PFSK-1 (cell line): ENCODE measurements around the gene ATP8B4.

ENCODE experiments used
- FOXP2 ChIP-seq: optimal IDR thresholded peaks from 2 replicates; pipeline ENCODE3; 2011; ENCODE audit warnings: borderline replicate concordance, control low read depth, inconsistent platforms; ENCODE audit not compliant: insufficient read depth; ENCODE audit errors: extremely low read length, extremely low read depth
- POLR2AphosphoS5 ChIP-seq: IDR thresholded peaks from 2 replicates; pipeline ENCODE4 v1.6.1; 2012; ENCODE audit warnings: low read depth, mild to moderate bottlenecking, control low read depth, low read length, moderate library complexity
- REST ChIP-seq, 2 experiments: IDR thresholded peaks; 2 replicates each; pipeline versions ENCODE4 v1.6.1 to v1.8.0; 2011 to 2012; ENCODE audit warnings: low read depth in 2 of 2, low read length in 2 of 2, control low read depth in 1 of 2, inconsistent platforms in 1 of 2, mild to moderate bottlenecking in 1 of 2, moderate library complexity in 1 of 2; ENCODE audit not compliant: insufficient read depth in 1 of 2
- SIN3A ChIP-seq: IDR thresholded peaks from 2 replicates; pipeline ENCODE4 v1.6.1; 2012; ENCODE audit warnings: mild to moderate bottlenecking, low read length, moderate library complexity, borderline replicate concordance; ENCODE audit not compliant: insufficient read depth
- TAF1 ChIP-seq: IDR thresholded peaks from 2 replicates; pipeline ENCODE4 v1.6.1; 2012; ENCODE audit warnings: low read length, control low read depth, borderline replicate concordance; ENCODE audit not compliant: insufficient read depth

The ATP8B4 gene

GRCh38 chr15:49900903-49901235, 218.2 kb downstream of the ATP8B4 start:
- TF ChIP-seq FOXP2 (no peak), TAF1 (no peak), SIN3A (no peak), POLR2AphosphoS5 (no peak), REST (IDR thresholded peaks at IDR 0.05; ENCODE audit: insufficient read depth in 1 of 2, low read depth in 2 of 2, low read length in 2 of 2) (no peak)

GRCh38 chr15:49900006-49900902, 218.8 kb downstream of the ATP8B4 start:
- TF ChIP-seq TAF1 (no peak), REST (IDR thresholded peaks at IDR 0.05; ENCODE audit: insufficient read depth in 1 of 2, low read depth in 2 of 2, low read length in 2 of 2) (no peak), SIN3A (no peak), FOXP2 (no peak), POLR2AphosphoS5 (no peak)

- TF ChIP-seq TAF1 (no peak), REST (IDR thresholded peaks at IDR 0.05; ENCODE audit: insufficient read depth in 1 of 2, low read depth in 2 of 2, low read length in 2 of 2) (no peak), FOXP2 (no peak), SIN3A (no peak), POLR2AphosphoS5 (no peak)
These were observed 220.3 kb downstream of the ATP8B4 start for GRCh38 chr15:49898575-49899283.

- TF ChIP-seq SIN3A (no peak), TAF1 (no peak), REST (IDR thresholded peaks at IDR 0.05; ENCODE audit: insufficient read depth in 1 of 2, low read depth in 2 of 2, low read length in 2 of 2) (no peak), FOXP2 (no peak), POLR2AphosphoS5 (no peak)
These were observed 220.9 kb downstream of the ATP8B4 start for GRCh38 chr15:49898097-49898496.
